Stimulated activated CD8-positive, alpha-beta memory T cell treated with anti-CD3 and anti-CD28 coated beads, Interleukin-7, amount 100 ng/mL, for 4 hours (primary cell): ENCODE results near the gene ATP10A.
"Not testable (repeated sequence)": the region's sequence is repeated elsewhere in the genome, so short reads cannot be mapped to it uniquely, and the experiment has no call there.

Experiments
- DNase-seq, 2 donors: peaks; one replicate each; pipeline ENCODE4 v3.0.0-alpha.2; 2020; ENCODE audit warnings: low read depth in 2 of 2

The ATP10A gene

GRCh38 chr15:25649390-25649789 lies 213.7 kb downstream of the ATP10A start:
- DNase-seq, result no peak

GRCh38 chr15:25643120-25643519 lies 220.0 kb downstream of the ATP10A start:
- no peak for DNase-seq

- no peak for DNase-seq
These were observed 221.4 kb downstream of the ATP10A start for GRCh38 chr15:25641762-25642161.

- no peak for DNase-seq
These were observed 221.8 kb downstream of the ATP10A start for GRCh38 chr15:25641361-25641760.

- DNase-seq, result not testable (repeated sequence)
These were observed 222.2 kb downstream of the ATP10A start for GRCh38 chr15:25640959-25641358.

GRCh38 chr15:25640381-25640780 lies 222.7 kb downstream of the ATP10A start:
- no peak for DNase-seq

- DNase-seq, result not testable (repeated sequence)
These were observed 226.6 kb downstream of the ATP10A start for GRCh38 chr15:25636486-25636885.

GRCh38 chr15:25635191-25635590 lies 227.9 kb downstream of the ATP10A start:
- DNase-seq, result no peak

- no peak for DNase-seq
These were observed 229.3 kb downstream of the ATP10A start for GRCh38 chr15:25633862-25634261.

GRCh38 chr15:25631971-25632370 lies 231.2 kb downstream of the ATP10A start:
- DNase-seq, result no peak
